Endodermal cell (in vitro differentiated cells): ENCODE measurements around the gene SIX4. TPM values are rescaled to one million over a fixed set of nuclear protein-coding genes. Genes with fewer than 3 reads are reported as not detected.

Experiments
- DNase-seq: peaks from one replicate; pipeline ENCODE4 v3.0.0-alpha.2; 2017
- H3K27ac ChIP-seq: 2 replicates; pipeline ENCODE4 v1.5.1; 2013; ENCODE audit warnings: mild to moderate bottlenecking, low read depth, low read length, moderate library complexity
- H3K27me3 ChIP-seq: 2 replicates; pipeline ENCODE4 v1.6.1; 2013; ENCODE audit warnings: mild to moderate bottlenecking, low read length, moderate library complexity; ENCODE audit not compliant: insufficient read depth, control insufficient read depth, poor library complexity, severe bottlenecking
- H3K36me3 ChIP-seq: 2 replicates; pipeline ENCODE4 v1.7.0; 2013; ENCODE audit warnings: mild to moderate bottlenecking, low read length, moderate library complexity; ENCODE audit not compliant: control insufficient read depth, insufficient read depth
- H3K4me1 ChIP-seq: one replicate; pipeline ENCODE4 v1.7.0; 2013; ENCODE audit warnings: low read length; ENCODE audit not compliant: control insufficient read depth, insufficient read depth
- H3K4me3 ChIP-seq: 2 replicates; pipeline ENCODE4 v1.5.1; 2013; ENCODE audit warnings: mild to moderate bottlenecking, low read length, moderate library complexity
- H3K9ac ChIP-seq: 2 replicates; pipeline ENCODE4 v1.6.1; 2013; ENCODE audit warnings: mild to moderate bottlenecking, low read length, moderate library complexity; ENCODE audit not compliant: poor library complexity, severe bottlenecking; ENCODE audit errors: extremely low read depth
- H3K9me3 ChIP-seq: 2 replicates; pipeline ENCODE4 v1.6.1; 2013; ENCODE audit warnings: mild to moderate bottlenecking, low read length, moderate library complexity; ENCODE audit not compliant: control insufficient read depth
- H3K27ac Mint-ChIP-seq: 2 replicates; pipeline ENCODE4 v1.8.0; 2020; ENCODE audit warnings: mixed read lengths
- H3K27me3 Mint-ChIP-seq: 2 replicates; pipeline ENCODE4 v1.8.0; 2021; ENCODE audit warnings: mild to moderate bottlenecking, mixed read lengths; ENCODE audit not compliant: insufficient read depth
- H3K36me3 Mint-ChIP-seq: 2 replicates; pipeline ENCODE4 v1.8.0; 2020; ENCODE audit warnings: low read depth, mixed read lengths
- H3K4me1 Mint-ChIP-seq: 2 replicates; pipeline ENCODE4 v1.8.0; 2020; ENCODE audit warnings: mixed read lengths
- H3K4me3 Mint-ChIP-seq: 2 replicates; pipeline ENCODE4 v1.8.0; 2020; ENCODE audit warnings: mild to moderate bottlenecking, moderate library complexity, mixed read lengths
- H3K9me3 Mint-ChIP-seq: 2 replicates; pipeline ENCODE4 v1.8.0; 2020; ENCODE audit warnings: mild to moderate bottlenecking, mixed read lengths
- CTCF ChIP-seq: fragments of 200-600 bp; sonication (generic); conservative IDR thresholded peaks from 2 replicates; pipeline ENCODE4 v1.5.0; 2021; ENCODE audit warnings: antibody characterized with exemption, mild to moderate bottlenecking
- WGBS, 2 experiments: methylation state at CpG; one replicate each; pipeline versions ENCODE4 v1.1.5 to v1.1.7; 2013; ENCODE audit warnings: missing lambda C conversion rate in 2 of 2, mixed read lengths in 1 of 2; ENCODE audit not compliant: insufficient coverage in 1 of 2, insufficient read length in 1 of 2; 5-methylcytosine and 5-hydroxymethylcytosine counted together
- total RNA-seq, 2 donors: library from RNA; stranded (reverse); fragmentation: NEBNext Ultra II Directional in 1 of 2; extraction: Animal tissue kit (Norgen Biotek cat#: 25700) in 1 of 2; gene quantifications; 2 replicates in 1 of 2; 3 replicates in 1 of 2; pipeline ENCODE4 v1.2.1, GENCODE V29; 2021

SIX4 gene
- total RNA-seq, 2 donors from 2014 or later: 5.6 to 9.8 TPM

GRCh38 chr14:60686865-60687264, 37.3 kb downstream of the SIX4 start:
- H3K27ac ChIP-seq: no peak overlapping the region
- DNase-seq: no peak
- no peak overlapping the region for H3K9ac ChIP-seq
- H3K27me3 ChIP-seq: no peaks in the 10 kb centered on the region
- no peaks in the 10 kb centered on the region for H3K9me3 Mint-ChIP-seq
- no peaks in the 10 kb centered on the region for H3K4me1 ChIP-seq
- no peaks in the 10 kb centered on the region for H3K9me3 ChIP-seq
- H3K36me3 Mint-ChIP-seq: no peaks in the 10 kb centered on the region
- no peaks in the 10 kb centered on the region for H3K27me3 Mint-ChIP-seq
- H3K4me3 ChIP-seq: no peak overlapping the region
- no peak overlapping the region for H3K4me3 Mint-ChIP-seq
- peaks cover 14% of the 10 kb centered on the region for H3K4me1 Mint-ChIP-seq
- TF ChIP-seq CTCF: no peak
- no peaks in the 10 kb centered on the region for H3K36me3 ChIP-seq
- no peak overlapping the region for H3K27ac Mint-ChIP-seq

- no peaks in the 10 kb centered on the region for H3K4me1 ChIP-seq
- no peak for DNase-seq
- Mint-ChIP-seq H3K36me3 (no peaks in the 10 kb centered on the region), H3K27me3 (peaks cover 2% of the 10 kb centered on the region), H3K27ac (no peak overlapping the region), H3K9me3 (no peaks in the 10 kb centered on the region), H3K4me1 (peaks cover 16% of the 10 kb centered on the region), H3K4me3 (no peak overlapping the region)
- H3K27ac ChIP-seq: no peak overlapping the region
- WGBS, 2 experiments: 90 to 95% methylated on average over 2 of the region's 2 CpGs
- no peaks in the 10 kb centered on the region for H3K36me3 ChIP-seq
- H3K9ac ChIP-seq: no peak overlapping the region
- H3K27me3 ChIP-seq: no peaks in the 10 kb centered on the region
- H3K4me3 ChIP-seq: no peak overlapping the region
- no peak for TF ChIP-seq CTCF
- H3K9me3 ChIP-seq: no peaks in the 10 kb centered on the region
These were observed 39.9 kb downstream of the SIX4 start for GRCh38 chr14:60684203-60684602.

- no peaks in the 10 kb centered on the region for H3K4me1 ChIP-seq
- Mint-ChIP-seq H3K4me1 (peaks cover 2% of the 10 kb centered on the region), H3K27ac (no peak overlapping the region), H3K27me3 (peaks cover 2% of the 10 kb centered on the region), H3K4me3 (no peak overlapping the region), H3K9me3 (no peaks in the 10 kb centered on the region), H3K36me3 (no peaks in the 10 kb centered on the region)
- no peak for DNase-seq
- H3K27me3 ChIP-seq: no peaks in the 10 kb centered on the region
- no peak overlapping the region for H3K4me3 ChIP-seq
- H3K9ac ChIP-seq: no peak overlapping the region
- no peak overlapping the region for H3K27ac ChIP-seq
- no peak for TF ChIP-seq CTCF
- H3K36me3 ChIP-seq: no peaks in the 10 kb centered on the region
- no peaks in the 10 kb centered on the region for H3K9me3 ChIP-seq
These were observed 42.9 kb downstream of the SIX4 start for GRCh38 chr14:60681271-60681670.
